ENCODE results near the gene CAMK2N1.

DNA sequence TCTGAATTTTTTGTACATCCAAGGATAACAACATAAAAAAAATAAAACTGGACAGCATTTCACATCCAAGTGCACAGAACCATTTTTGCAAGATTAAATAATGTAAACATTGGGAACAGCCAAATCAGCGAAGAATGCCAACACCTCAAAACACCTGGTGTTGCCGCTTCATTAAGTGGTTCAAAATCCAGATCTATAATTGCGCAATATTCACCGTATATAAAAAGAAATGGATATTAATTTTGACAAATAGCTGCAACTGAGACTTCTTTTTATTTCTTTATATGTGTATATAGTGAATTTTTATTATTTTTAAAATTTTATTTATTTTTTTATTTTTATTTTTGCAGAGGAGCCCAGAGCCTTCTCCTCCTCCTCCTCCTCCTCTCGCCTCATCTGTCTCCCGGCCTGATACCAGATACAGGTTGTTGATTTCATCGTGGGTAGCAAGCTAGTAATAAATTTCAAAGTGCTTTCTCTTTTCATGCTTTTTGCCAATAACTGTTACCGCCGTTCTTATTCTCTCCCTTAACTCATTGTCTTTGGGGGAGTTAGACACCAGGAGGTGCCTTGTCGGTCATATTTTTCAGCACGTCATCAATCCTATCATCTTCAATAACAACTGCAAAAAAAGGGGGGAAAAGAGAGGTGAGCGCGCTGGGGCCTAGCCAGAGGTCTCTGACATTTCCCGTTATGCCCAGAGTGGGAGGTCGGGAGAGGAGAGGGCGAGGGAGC lies 2.7 kb downstream of the CAMK2N1 start:
- TF ChIP-seq, protein P1, sequence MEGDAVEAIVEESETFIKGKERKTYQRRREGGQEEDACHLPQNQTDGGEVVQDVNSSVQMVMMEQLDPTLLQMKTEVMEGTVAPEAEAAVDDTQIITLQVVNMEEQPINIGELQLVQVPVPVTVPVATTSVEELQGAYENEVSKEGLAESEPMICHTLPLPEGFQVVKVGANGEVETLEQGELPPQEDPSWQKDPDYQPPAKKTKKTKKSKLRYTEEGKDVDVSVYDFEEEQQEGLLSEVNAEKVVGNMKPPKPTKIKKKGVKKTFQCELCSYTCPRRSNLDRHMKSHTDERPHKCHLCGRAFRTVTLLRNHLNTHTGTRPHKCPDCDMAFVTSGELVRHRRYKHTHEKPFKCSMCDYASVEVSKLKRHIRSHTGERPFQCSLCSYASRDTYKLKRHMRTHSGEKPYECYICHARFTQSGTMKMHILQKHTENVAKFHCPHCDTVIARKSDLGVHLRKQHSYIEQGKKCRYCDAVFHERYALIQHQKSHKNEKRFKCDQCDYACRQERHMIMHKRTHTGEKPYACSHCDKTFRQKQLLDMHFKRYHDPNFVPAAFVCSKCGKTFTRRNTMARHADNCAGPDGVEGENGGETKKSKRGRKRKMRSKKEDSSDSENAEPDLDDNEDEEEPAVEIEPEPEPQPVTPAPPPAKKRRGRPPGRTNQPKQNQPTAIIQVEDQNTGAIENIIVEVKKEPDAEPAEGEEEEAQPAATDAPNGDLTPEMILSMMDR (IDR thresholded peaks at IDR 0.05), result no peak
- no peak for TF ChIP-seq EP300 (IDR thresholded peaks at IDR 0.05; ENCODE audit: low read depth)

Data from transverse colon (tissue), 3 donors.